ENCODE measurements around the gene MYH10. TPM values are rescaled to one million over a fixed set of nuclear protein-coding genes. Genes with fewer than 3 reads are reported as not detected.

Gene MYH10
- total RNA-seq, 1 experiment from 2014 or later, result 74.0 TPM

DNA sequence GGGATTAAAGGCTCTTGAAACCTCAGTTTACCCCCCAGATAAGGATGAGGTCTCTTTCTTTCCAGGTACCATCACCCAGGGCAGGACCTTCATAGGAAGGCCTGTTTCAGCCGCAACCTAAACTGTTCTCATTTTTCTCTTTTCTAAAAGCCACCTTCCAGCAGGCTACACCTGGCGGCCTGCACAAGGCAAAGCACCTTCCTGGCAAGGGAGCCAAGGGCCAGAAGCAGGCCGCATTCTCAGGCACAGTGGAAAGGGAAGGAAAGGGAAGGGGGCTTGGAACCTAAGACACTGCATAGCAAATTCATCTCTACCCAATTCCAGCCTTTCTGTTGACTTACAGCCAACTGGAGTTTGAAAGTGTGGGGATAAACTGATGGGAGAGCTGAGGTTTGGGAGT, 203.7 kb downstream of the MYH10 start:
- Mint-ChIP-seq H3K27me3 (ENCODE audit: insufficient read depth, unreplicated experiment) (peaks cover 3% of the 10 kb centered on the region), H3K9me3 (ENCODE audit: unreplicated experiment) (no peaks in the 10 kb centered on the region), H3K27ac (ENCODE audit: unreplicated experiment) (no peak overlapping the region), H3K4me3 (ENCODE audit: unreplicated experiment) (no peak overlapping the region), H3K4me1 (ENCODE audit: low read depth, unreplicated experiment) (no peaks in the 10 kb centered on the region), H3K36me3 (ENCODE audit: insufficient read depth, unreplicated experiment) (no peaks in the 10 kb centered on the region)
- POLR2A ChIA-PET, result no interaction called here
- no peaks in the 10 kb centered on the region for H3K27me3 ChIP-seq (replicated peaks; ENCODE audit: control insufficient read depth, insufficient read depth, low read length)
- intact Hi-C loops (cut with micrococcal nuclease; ENCODE audit: unreplicated experiment), result no loop called here
- no peaks in the 10 kb centered on the region for H3K36me3 ChIP-seq (ENCODE audit: control insufficient read depth, insufficient read depth, low read length)
- no peak for TF ChIP-seq CTCF (IDR thresholded peaks at IDR 0.05; ENCODE audit: insufficient read depth in 1 of 2, low read depth in 1 of 2, low read length in 1 of 2, severe bottlenecking in 1 of 2, unreplicated experiment in 1 of 2)
- no peaks in the 10 kb centered on the region for H3K9me3 ChIP-seq
- no TSS peak for BruUV-seq (replicated peaks)
- no peaks in the 10 kb centered on the region for H3K4me1 ChIP-seq
- no peak for DNase-seq
- CTCF ChIA-PET, result no interaction called here
- H3K4me3 ChIP-seq (ENCODE audit: low read depth, low read length), result no peak overlapping the region

GRCh38 chr17:8426094-8426720, 204.3 kb downstream of the MYH10 start:
- H3K27ac Mint-ChIP-seq (ENCODE audit: unreplicated experiment), result no peak overlapping the region
- no peaks in the 10 kb centered on the region for H3K36me3 ChIP-seq (ENCODE audit: control insufficient read depth, insufficient read depth, low read length)
- POLR2A ChIA-PET, result no interaction called here
- no peaks in the 10 kb centered on the region for H3K36me3 Mint-ChIP-seq (ENCODE audit: insufficient read depth, unreplicated experiment)
- no TSS peak for BruUV-seq (replicated peaks)
- H3K4me3 Mint-ChIP-seq (ENCODE audit: unreplicated experiment), result no peak overlapping the region
- CTCF ChIA-PET, result no interaction called here
- DNase-seq, result no peak
- no peaks in the 10 kb centered on the region for H3K4me1 Mint-ChIP-seq (ENCODE audit: low read depth, unreplicated experiment)
- no peaks in the 10 kb centered on the region for H3K27me3 ChIP-seq (replicated peaks; ENCODE audit: control insufficient read depth, insufficient read depth, low read length)
- H3K4me3 ChIP-seq (ENCODE audit: low read depth, low read length), result no peak overlapping the region
- TF ChIP-seq CTCF (IDR thresholded peaks at IDR 0.05; ENCODE audit: insufficient read depth in 1 of 2, low read depth in 1 of 2, low read length in 1 of 2, severe bottlenecking in 1 of 2, unreplicated experiment in 1 of 2), result no peak
- H3K27me3 Mint-ChIP-seq (ENCODE audit: insufficient read depth, unreplicated experiment), result peaks cover 3% of the 10 kb centered on the region
- H3K4me1 ChIP-seq, result no peaks in the 10 kb centered on the region
- intact Hi-C loops (cut with micrococcal nuclease; ENCODE audit: unreplicated experiment), result no loop called here
- H3K9me3 ChIP-seq, result no peaks in the 10 kb centered on the region
- no peaks in the 10 kb centered on the region for H3K9me3 Mint-ChIP-seq (ENCODE audit: unreplicated experiment)

Other genes starting within 250 kb of the MYH10 start
- gene RPL26, start 247.5 kb downstream of the MYH10 start, total RNA-seq (2022), result 998 and 999 TPM in 2 replicates
- not detected in 2 replicates for gene RNF222, start 232.9 kb downstream of the MYH10 start, total RNA-seq (2022)
- 32.2 and 32.3 TPM in 2 replicates for gene NDEL1, start 194.8 kb downstream of the MYH10 start, total RNA-seq (2022)
- gene CCDC42, start 114.1 kb upstream of the MYH10 start, total RNA-seq (2022), result not detected in 2 replicates
- not detected in 2 replicates for gene SPDYE4, start 127.8 kb upstream of the MYH10 start, total RNA-seq (2022)
- gene MFSD6L, start 168.6 kb upstream of the MYH10 start, total RNA-seq (2022), result not detected in 2 replicates
- not detected in 2 replicates for gene PIK3R6, start 236.9 kb upstream of the MYH10 start, total RNA-seq (2022)